Ishikawa (cell line): ENCODE results near the gene KRT35.

Experiments used
- CEBPB ChIP-seq: IDR thresholded peaks from 2 replicates; pipeline ENCODE4 v1.6.1; 2012
- CREB1 ChIP-seq: IDR thresholded peaks from 2 replicates; pipeline ENCODE4 v1.6.1; 2012; ENCODE audit warnings: low read depth
- EGR1 ChIP-seq: IDR thresholded peaks from 2 replicates; pipeline ENCODE4 v1.6.1; 2012
- EP300 ChIP-seq: IDR thresholded peaks from 2 replicates; pipeline ENCODE4 v1.6.1; 2012; ENCODE audit warnings: borderline replicate concordance
- REST ChIP-seq: IDR thresholded peaks from 2 replicates; pipeline ENCODE4 v1.6.1; 2012; ENCODE audit warnings: low read depth, mild to moderate bottlenecking
- TAF1 ChIP-seq: IDR thresholded peaks from 2 replicates; pipeline ENCODE4 v1.6.1; 2012; ENCODE audit warnings: low read depth, mild to moderate bottlenecking
- USF1 ChIP-seq: IDR thresholded peaks from 2 replicates; pipeline ENCODE4 v1.6.1; 2012

- TF ChIP-seq CEBPB (no peak), TAF1 (no peak), REST (no peak), EGR1 (no peak), EP300 (no peak), USF1 (no peak), CREB1 (no peak)
Observed at GRCh38 chr17:41476866-41477815, 3.8 kb downstream of the KRT35 start.
